ENCODE results near the gene FBN2. TPM values are rescaled to one million over a fixed set of nuclear protein-coding genes. Genes with fewer than 3 reads are reported as not detected.

FBN2 gene
- total RNA-seq, 1 experiment from 2014 or later: 1.6 TPM

- DNase-seq (ENCODE audit: low spot score): no peak
- H3K36me3 ChIP-seq (ENCODE audit: insufficient read depth, low read length, poor library complexity, severe bottlenecking): no peaks in the 10 kb centered on the region
- no peaks in the 10 kb centered on the region for H3K4me1 ChIP-seq (ENCODE audit: insufficient read depth, low read length, poor library complexity, severe bottlenecking)
- TF ChIP-seq CTCF (conservative IDR thresholded peaks at IDR 0.05; ENCODE audit: low read depth, low read length) (no peak), EZH2 (IDR thresholded peaks at IDR 0.05; ENCODE audit: borderline replicate concordance, low read depth, low read length, poor library complexity, severe bottlenecking) (no peak)
- H3K27ac ChIP-seq (ENCODE audit: low read depth, low read length, poor library complexity, severe bottlenecking): no peak overlapping the region
- H3K4me3 ChIP-seq (ENCODE audit: low read depth, low read length, poor library complexity, severe bottlenecking): no peak overlapping the region
- H3K27me3 ChIP-seq (replicated peaks; ENCODE audit: insufficient read depth, low read depth, low read length, poor library complexity): no peaks in the 10 kb centered on the region
- ChIA-PET CTCF (no interaction called here), POLR2A (ENCODE audit: low non-redundant PET) (no interaction called here)
- no peaks in the 10 kb centered on the region for H3K9me3 ChIP-seq (ENCODE audit: low read depth, low read length, poor library complexity, severe bottlenecking)
- intact Hi-C loops (cut with micrococcal nuclease; ENCODE audit: unreplicated experiment): no loop called here
- BruUV-seq (replicated peaks): no TSS peak
These were observed 18.2 kb downstream of the FBN2 start for GRCh38 chr5:128519827-128520226.

- DNase-seq (ENCODE audit: low spot score): no peak
- POLR2A ChIA-PET (ENCODE audit: low non-redundant PET): no interaction called here
- intact Hi-C loops (cut with micrococcal nuclease; ENCODE audit: unreplicated experiment): no loop called here
- no peak for TF ChIP-seq CTCF (conservative IDR thresholded peaks at IDR 0.05; ENCODE audit: low read depth, low read length)
- no peak for TF ChIP-seq EZH2 (IDR thresholded peaks at IDR 0.05; ENCODE audit: borderline replicate concordance, low read depth, low read length, poor library complexity, severe bottlenecking)
- no peaks in the 10 kb centered on the region for H3K36me3 ChIP-seq (ENCODE audit: insufficient read depth, low read length, poor library complexity, severe bottlenecking)
- H3K4me3 ChIP-seq (ENCODE audit: low read depth, low read length, poor library complexity, severe bottlenecking): no peak overlapping the region
- CTCF ChIA-PET: no interaction called here
- H3K27ac ChIP-seq (ENCODE audit: low read depth, low read length, poor library complexity, severe bottlenecking): no peak overlapping the region
- no peaks in the 10 kb centered on the region for H3K27me3 ChIP-seq (replicated peaks; ENCODE audit: insufficient read depth, low read depth, low read length, poor library complexity)
- no peaks in the 10 kb centered on the region for H3K4me1 ChIP-seq (ENCODE audit: insufficient read depth, low read length, poor library complexity, severe bottlenecking)
- BruUV-seq (replicated peaks): no TSS peak
- no peaks in the 10 kb centered on the region for H3K9me3 ChIP-seq (ENCODE audit: low read depth, low read length, poor library complexity, severe bottlenecking)
These were observed 21.1 kb downstream of the FBN2 start for GRCh38 chr5:128516978-128517377.

GRCh38 chr5:128513806-128514205 lies 24.2 kb downstream of the FBN2 start:
- intact Hi-C loops (cut with micrococcal nuclease; ENCODE audit: unreplicated experiment): no loop called here
- H3K4me3 ChIP-seq (ENCODE audit: low read depth, low read length, poor library complexity, severe bottlenecking): no peak overlapping the region
- no peak for TF ChIP-seq CTCF (conservative IDR thresholded peaks at IDR 0.05; ENCODE audit: low read depth, low read length)
- TF ChIP-seq EZH2 (IDR thresholded peaks at IDR 0.05; ENCODE audit: borderline replicate concordance, low read depth, low read length, poor library complexity, severe bottlenecking): no peak
- H3K36me3 ChIP-seq (ENCODE audit: insufficient read depth, low read length, poor library complexity, severe bottlenecking): no peaks in the 10 kb centered on the region
- no peak for DNase-seq (ENCODE audit: low spot score)
- ChIA-PET POLR2A (ENCODE audit: low non-redundant PET) (no interaction called here), CTCF (no interaction called here)
- H3K27me3 ChIP-seq (replicated peaks; ENCODE audit: insufficient read depth, low read depth, low read length, poor library complexity): no peaks in the 10 kb centered on the region
- no TSS peak for BruUV-seq (replicated peaks)
- no peaks in the 10 kb centered on the region for H3K4me1 ChIP-seq (ENCODE audit: insufficient read depth, low read length, poor library complexity, severe bottlenecking)
- H3K9me3 ChIP-seq (ENCODE audit: low read depth, low read length, poor library complexity, severe bottlenecking): no peaks in the 10 kb centered on the region
- H3K27ac ChIP-seq (ENCODE audit: low read depth, low read length, poor library complexity, severe bottlenecking): no peak overlapping the region

Data from A673 (cell line).